ENCODE data around the gene RSPH10B2. TPM values are rescaled to one million over a fixed set of nuclear protein-coding genes. Genes with fewer than 3 reads are reported as not detected.
"Not testable (repeated sequence)": the region's sequence is repeated elsewhere in the genome, so short reads cannot be mapped to it uniquely, and the experiment has no call there.

The RSPH10B2 gene
- total RNA-seq, 2 donors from 2014 or later, result 0.95 TPM

DNA sequence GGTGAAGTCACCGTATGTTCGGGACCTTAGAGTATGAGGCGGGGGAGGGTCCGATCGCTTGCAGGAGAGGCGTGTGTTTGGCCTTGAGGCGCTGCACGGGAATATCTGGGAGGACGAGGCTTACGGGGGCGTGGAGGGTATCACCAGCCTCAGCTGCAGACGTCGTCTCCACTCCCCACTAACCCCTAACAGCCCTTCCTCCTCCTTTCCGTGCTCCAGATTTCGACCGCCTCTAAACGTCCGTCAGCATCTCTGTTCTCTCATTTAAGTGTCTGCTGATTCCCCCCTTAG lies 23.6 kb upstream of the RSPH10B2 start:
- Mint-ChIP-seq H3K9me3 (no peaks in the 10 kb centered on the region), H3K27ac (peak overlapping the region; percentile 96), H3K4me1 (peaks cover 4% of the 10 kb centered on the region), H3K4me3 (peak overlapping the region; percentile 92), H3K27me3 (no peaks in the 10 kb centered on the region), H3K36me3 (ENCODE audit: low read depth) (peaks cover 60% of the 10 kb centered on the region)
- ATAC-seq (replicated peaks), result no peak

DNA sequence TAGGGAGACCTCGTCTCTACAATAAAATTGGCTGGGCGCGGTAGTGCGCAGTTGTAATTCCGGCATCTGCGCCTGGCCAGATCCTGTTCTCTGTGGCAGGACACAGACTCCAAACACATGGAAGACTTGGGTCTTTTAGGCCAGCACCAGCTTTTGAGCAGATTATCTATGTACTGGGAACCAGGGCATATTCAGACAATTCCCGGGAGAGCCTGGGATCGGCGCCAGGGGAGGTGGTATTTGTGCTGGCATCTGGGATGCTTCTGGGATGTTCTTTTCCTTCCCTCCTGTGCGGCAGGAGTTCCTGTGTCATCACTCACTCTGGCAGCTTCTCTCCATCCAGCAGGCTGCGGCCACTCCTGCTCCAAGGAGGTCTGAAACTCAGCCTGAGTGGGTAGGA lies 15.5 kb upstream of the RSPH10B2 start:
- H3K9me3 Mint-ChIP-seq; ATAC-seq (replicated peaks); H3K27me3 Mint-ChIP-seq; H3K4me3 Mint-ChIP-seq; H3K27ac Mint-ChIP-seq; H3K4me1 Mint-ChIP-seq: not testable (repeated sequence)
- H3K36me3 Mint-ChIP-seq (ENCODE audit: low read depth), result peaks cover 83% of the 10 kb centered on the region

DNA sequence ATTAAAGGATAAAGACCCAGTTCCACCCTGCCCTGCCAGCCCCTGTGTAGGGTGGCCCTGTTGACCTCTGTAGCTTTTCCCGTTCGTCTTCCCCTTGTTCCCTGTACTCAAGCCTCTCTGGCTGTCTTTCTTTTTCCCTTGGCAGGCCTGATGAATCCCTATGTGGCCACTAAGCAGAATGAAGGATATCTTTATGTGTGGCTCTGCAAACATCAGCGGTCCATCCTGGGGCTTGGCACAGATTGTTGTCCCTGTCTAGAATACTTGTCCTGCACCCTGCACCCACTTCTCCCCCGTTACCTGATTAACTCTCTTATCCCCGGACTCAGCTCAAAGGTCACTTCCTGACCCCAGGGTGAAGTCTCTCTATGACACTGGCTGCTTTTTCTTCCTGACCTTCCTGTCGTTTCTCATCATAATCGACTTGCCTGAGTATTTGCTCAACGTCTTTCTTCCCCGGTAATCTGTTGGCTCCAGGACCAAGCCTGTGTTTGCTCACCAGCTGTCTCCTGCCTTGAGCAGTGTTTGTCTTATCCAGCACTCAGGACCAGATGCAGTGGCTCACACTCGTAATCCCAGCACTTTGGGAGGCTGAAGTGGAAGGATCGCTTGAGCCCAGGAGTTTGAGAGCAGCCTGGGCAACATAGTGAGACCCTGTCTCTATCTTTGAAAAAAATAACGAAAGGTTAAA lies 9.3 kb upstream of the RSPH10B2 start:
- not testable (repeated sequence) for H3K4me3 Mint-ChIP-seq; ATAC-seq (replicated peaks); H3K27ac Mint-ChIP-seq; H3K27me3 Mint-ChIP-seq; H3K4me1 Mint-ChIP-seq; H3K9me3 Mint-ChIP-seq
- peaks cover 51% of the 10 kb centered on the region for H3K36me3 Mint-ChIP-seq (ENCODE audit: low read depth)

DNA sequence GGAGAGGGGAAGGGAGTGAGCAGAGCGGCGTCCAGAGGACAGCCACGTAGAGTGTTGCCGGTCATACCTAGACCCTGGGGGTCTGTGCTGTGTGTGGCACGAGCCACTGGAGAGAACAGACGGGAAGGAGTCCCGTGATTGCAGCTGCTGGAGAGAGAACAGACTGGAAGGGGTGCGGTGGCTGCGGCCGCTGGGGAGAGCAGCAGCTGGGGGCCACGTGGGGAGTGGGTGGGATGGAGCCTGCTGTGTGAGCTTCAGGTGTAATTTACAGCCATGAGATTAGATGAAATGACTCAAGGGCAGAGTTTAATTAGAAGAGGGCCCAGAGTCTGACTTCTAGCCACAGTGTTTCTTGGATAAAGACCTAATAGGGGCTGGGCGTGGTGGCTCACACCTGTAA lies 4.6 kb upstream of the RSPH10B2 start:
- H3K4me1 Mint-ChIP-seq; H3K9me3 Mint-ChIP-seq; H3K4me3 Mint-ChIP-seq; H3K27me3 Mint-ChIP-seq; H3K27ac Mint-ChIP-seq; ATAC-seq (replicated peaks): not testable (repeated sequence)
- H3K36me3 Mint-ChIP-seq (ENCODE audit: low read depth), result peaks cover 24% of the 10 kb centered on the region

DNA sequence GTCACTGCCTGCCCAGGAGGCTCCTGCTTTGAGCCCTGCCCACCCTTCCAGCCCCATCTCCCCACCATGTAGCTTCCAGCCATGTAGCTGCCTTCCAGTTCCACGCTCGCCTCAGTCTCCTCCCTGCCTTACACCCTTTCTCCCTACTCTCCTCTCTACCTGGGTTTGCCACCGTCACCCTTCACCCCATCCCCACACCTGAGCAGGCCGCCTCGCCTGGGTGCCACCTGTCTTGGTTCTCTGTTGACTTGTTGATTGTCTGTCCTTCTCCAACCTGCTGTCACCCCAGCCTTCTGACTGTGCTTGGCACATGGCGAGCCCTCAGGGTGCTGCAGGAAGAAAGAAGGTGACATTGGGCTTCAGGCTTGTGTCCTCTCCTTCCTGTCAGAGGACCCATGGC lies 3.7 kb upstream of the RSPH10B2 start:
- H3K9me3 Mint-ChIP-seq, H3K4me1 Mint-ChIP-seq, H3K4me3 Mint-ChIP-seq, H3K27ac Mint-ChIP-seq, H3K27me3 Mint-ChIP-seq: not testable (repeated sequence)
- ATAC-seq (replicated peaks), result peak; percentile 18
- peaks cover 18% of the 10 kb centered on the region for H3K36me3 Mint-ChIP-seq (ENCODE audit: low read depth)

DNA sequence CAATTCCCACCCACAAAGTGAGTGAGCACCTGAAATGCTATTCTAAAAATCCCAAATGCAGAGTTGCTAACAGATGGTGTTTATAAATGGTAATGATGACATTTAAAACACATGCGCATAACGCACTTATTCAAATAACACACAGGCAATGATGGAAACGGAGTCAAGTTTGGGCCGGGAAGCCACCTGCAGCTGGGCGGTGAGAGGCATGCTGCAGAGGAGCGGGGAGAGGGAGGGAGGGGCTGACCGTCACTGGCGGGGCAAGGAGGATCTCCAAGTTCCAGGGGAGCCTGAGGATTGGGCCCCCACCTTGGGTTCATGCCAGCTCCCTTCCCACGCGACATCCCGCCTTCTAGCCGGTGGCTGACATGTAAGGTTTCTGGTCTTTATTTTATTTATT lies 7.3 kb downstream of the RSPH10B2 start:
- H3K4me1 Mint-ChIP-seq, H3K27ac Mint-ChIP-seq: not testable (repeated sequence)

DNA sequence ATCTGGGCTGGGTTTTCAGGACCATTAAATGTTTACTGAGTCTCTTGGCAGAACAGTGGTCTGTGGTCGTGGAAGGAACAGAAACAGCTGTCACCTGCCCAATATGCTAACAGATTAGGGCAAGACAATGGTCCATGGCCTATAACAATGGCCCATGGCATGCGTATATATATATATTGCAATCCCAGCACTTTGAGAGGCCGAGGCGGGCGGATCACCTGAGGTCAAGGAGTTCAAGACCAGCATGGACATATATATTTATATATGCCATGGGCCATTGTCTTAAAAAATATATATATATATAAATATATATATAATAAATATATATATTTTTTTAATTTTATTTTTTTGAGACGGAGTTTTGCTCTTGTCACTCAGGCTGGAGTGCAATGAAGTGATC lies 27.7 kb downstream of the RSPH10B2 start:
- not testable (repeated sequence) for H3K4me3 Mint-ChIP-seq; H3K27me3 Mint-ChIP-seq; H3K36me3 Mint-ChIP-seq (ENCODE audit: low read depth); H3K27ac Mint-ChIP-seq; ATAC-seq (replicated peaks); H3K4me1 Mint-ChIP-seq; H3K9me3 Mint-ChIP-seq

More for the DNA sequence above, 7.3 kb downstream of the RSPH10B2 start:
- H3K4me3 Mint-ChIP-seq; H3K9me3 Mint-ChIP-seq; ATAC-seq (replicated peaks); H3K27me3 Mint-ChIP-seq; H3K36me3 Mint-ChIP-seq (ENCODE audit: low read depth): not testable (repeated sequence)

DNA sequence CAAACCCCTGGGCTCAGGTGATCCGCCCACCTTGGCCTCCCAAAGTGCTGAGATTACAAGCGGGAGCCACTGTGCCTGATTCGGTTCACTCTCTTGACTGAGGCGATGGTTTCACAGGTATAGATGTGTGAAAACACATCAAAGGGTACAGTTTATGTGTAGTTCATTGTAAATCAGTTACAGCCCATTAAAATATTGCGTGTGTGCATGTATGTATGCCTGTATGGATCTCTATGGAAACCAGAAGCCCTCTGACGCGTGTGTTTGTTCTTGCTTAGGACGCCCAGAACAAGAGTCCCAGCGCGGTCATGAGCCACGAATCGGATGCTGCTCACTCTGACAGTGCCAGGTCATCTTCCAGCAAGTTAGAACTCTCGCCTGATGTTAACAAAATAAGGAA lies 35.5 kb downstream of the RSPH10B2 start:
- not testable (repeated sequence) for H3K4me1 Mint-ChIP-seq; ATAC-seq (replicated peaks); H3K27ac Mint-ChIP-seq; H3K36me3 Mint-ChIP-seq (ENCODE audit: low read depth); H3K9me3 Mint-ChIP-seq; H3K4me3 Mint-ChIP-seq; H3K27me3 Mint-ChIP-seq

DNA sequence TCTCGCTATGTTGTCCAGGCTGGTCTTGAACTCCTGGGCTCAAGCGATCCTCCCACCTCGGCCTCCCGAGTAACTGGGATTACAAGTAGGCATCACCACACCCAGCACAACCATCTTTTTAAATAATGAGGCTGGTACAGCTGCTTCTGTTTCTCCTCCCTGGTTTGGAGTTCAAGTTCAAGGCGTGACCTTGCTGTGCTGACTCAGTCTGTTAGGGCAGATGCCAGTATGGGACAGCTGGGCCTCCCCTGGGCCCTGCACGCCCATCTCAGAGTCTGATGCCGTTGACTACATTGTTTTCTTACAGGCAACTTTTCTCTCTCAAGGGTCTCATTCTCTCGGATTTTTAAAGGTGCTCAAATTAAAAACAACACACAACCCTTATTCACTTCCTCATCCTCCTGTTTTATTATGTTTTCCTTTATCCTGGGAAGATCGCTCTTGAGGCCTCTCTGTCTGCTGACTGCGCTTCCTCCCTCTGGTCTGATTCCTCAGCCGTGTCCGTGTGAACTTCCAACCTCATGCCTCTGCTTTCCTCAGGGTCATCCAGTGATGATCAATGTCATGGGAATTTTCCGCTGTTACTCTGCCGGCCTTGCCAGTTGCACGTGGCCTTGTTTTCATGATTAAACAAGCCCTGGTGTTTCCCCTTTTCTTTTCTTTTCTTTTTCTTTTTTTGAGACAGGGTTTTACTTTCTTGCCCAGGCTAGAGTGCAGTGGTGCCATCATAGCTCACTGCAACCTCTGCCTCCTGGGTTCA lies 38.4 kb downstream of the RSPH10B2 start:
- not testable (repeated sequence) for H3K4me3 Mint-ChIP-seq; H3K4me1 Mint-ChIP-seq; H3K27me3 Mint-ChIP-seq; H3K36me3 Mint-ChIP-seq (ENCODE audit: low read depth); H3K27ac Mint-ChIP-seq; ATAC-seq (replicated peaks); H3K9me3 Mint-ChIP-seq

DNA sequence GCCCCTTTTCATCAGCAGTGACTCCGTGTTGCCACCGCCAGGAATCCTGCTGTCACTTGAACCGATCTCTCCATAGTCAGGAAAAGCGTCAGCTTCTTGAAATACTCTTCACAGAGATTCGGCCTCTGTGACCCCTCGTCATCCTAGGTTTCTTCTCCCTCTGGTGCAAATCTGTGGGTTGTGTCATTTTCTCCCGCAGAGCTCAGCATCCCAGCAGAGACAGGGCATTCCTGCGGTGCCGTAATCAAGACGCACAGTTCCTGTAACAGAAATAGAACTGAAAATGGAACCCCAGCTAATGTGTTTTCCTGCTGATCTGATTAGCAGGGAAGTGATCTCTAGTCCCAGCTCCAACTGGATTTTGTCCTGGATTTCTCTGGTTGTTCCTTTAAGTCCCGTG lies 40.4 kb downstream of the RSPH10B2 start:
- not testable (repeated sequence) for H3K9me3 Mint-ChIP-seq; H3K27ac Mint-ChIP-seq; ATAC-seq (replicated peaks); H3K4me3 Mint-ChIP-seq; H3K27me3 Mint-ChIP-seq; H3K36me3 Mint-ChIP-seq (ENCODE audit: low read depth); H3K4me1 Mint-ChIP-seq

DNA sequence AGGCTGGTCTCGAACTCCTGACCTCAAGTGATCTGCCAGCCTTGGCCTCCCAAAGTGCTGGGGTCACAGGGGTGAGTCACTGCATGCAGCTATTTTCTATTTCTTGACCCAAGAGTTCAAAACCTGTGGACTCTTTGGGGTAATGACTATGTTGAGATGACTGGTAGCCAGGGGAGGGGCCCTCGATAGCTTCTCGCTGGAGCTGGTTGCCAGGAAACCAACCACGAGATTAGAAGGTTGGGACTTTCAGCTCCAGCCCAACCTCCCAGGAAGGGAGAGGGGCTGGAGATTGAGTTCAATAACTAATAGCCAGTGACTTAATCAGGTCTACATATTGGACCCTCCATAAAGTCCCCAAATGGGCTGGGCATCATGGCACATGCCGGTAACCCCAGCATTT lies 43.3 kb downstream of the RSPH10B2 start:
- H3K4me1 Mint-ChIP-seq; ATAC-seq (replicated peaks); H3K9me3 Mint-ChIP-seq; H3K27ac Mint-ChIP-seq; H3K27me3 Mint-ChIP-seq; H3K4me3 Mint-ChIP-seq: not testable (repeated sequence)
- peaks cover 12% of the 10 kb centered on the region for H3K36me3 Mint-ChIP-seq (ENCODE audit: low read depth)

DNA sequence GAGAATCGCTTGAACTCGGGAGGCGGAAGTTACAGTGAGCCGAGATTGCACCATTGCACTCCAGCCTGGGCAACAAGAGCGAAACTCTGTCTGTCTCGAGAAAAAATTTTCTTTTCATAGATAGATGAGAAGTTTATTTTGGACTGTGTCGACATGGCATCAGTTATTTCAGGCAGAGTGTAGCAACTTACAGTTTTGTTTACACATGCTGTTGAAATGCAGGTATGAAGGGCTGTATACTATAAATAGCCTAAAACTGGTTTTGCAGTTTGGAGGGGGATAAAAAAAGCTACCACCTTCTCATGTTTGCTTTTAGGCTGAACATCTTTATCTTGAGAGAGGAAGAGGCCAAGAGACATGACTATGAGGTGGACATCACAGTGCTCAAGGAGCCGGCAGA lies 44.1 kb downstream of the RSPH10B2 start:
- not testable (repeated sequence) for H3K9me3 Mint-ChIP-seq; H3K4me3 Mint-ChIP-seq; H3K36me3 Mint-ChIP-seq (ENCODE audit: low read depth); H3K4me1 Mint-ChIP-seq; H3K27me3 Mint-ChIP-seq; H3K27ac Mint-ChIP-seq; ATAC-seq (replicated peaks)

DNA sequence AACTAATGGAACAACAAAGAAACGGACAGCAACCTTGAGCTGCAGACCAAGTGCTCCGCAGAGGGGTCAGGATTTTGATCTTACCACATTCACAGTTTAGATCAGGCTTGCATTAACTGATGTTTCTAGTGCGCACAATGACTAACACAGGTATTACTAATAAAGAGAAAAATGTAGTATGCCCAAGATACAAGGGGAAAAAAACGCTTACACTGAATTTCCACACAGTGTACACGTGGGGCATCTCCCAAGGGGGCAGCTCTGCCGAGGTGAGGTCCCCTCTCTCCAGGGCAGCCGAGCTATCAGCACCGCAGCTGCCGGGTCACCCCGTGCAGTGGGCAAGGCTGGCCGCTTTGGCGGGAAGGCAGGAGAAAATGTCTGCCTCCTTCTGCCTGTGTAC lies 46.0 kb downstream of the RSPH10B2 start:
- H3K27ac Mint-ChIP-seq; H3K36me3 Mint-ChIP-seq (ENCODE audit: low read depth); H3K4me1 Mint-ChIP-seq; H3K9me3 Mint-ChIP-seq; H3K4me3 Mint-ChIP-seq; H3K27me3 Mint-ChIP-seq: not testable (repeated sequence)
- peak; percentile 62 for ATAC-seq (replicated peaks)

DNA sequence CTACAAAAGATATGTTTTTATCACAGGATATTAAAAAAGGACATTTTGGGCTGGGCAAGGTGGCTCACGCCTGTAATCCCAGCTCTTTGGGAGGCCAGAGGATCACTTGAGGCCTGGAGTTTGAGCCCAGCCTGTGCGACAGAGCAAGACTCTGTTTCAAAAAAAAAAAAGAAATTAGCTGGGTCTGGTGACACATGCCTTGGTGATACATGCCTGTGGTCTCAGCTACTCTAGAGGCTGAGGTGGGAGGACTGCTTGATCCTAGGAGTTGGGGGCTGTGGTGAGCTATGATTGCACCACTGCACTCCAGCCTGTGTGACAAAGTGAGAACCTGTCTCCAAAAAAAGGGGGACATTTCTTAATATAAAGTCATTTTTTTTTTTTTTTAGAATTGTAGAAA lies 46.4 kb downstream of the RSPH10B2 start:
- H3K27me3 Mint-ChIP-seq; H3K36me3 Mint-ChIP-seq (ENCODE audit: low read depth); H3K9me3 Mint-ChIP-seq; H3K4me3 Mint-ChIP-seq; H3K4me1 Mint-ChIP-seq; H3K27ac Mint-ChIP-seq: not testable (repeated sequence)
- peak; percentile 58 for ATAC-seq (replicated peaks)

DNA sequence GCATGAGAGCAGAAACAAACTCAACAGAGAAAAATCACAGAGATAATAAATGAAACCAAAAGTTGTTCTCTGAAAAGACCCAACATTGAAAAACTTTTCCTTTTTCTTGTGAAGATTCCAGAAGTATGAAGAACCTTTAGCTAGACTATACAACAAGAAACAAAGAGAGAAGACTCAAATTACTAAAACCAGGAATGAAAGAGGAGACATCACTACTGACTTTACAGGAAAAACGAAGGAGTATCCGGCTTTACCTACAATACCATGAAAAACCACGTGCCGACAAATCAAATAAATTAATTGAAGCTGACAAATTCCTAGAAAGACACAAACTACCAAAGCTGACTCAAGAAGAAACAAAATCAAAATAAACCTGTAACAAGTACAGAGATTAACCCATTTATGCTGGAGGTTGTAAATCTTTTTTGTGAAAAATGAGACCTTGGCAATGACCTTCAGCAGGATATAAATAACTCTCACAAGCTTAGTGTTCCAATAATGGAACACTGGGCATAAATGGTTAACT lies 53.6 kb downstream of the RSPH10B2 start:
- H3K36me3 Mint-ChIP-seq (ENCODE audit: low read depth); H3K4me3 Mint-ChIP-seq; H3K27me3 Mint-ChIP-seq; H3K27ac Mint-ChIP-seq; H3K4me1 Mint-ChIP-seq; H3K9me3 Mint-ChIP-seq: not testable (repeated sequence)
- ATAC-seq (replicated peaks), result peak; percentile 78

All from activated T-helper 17 cell treated with anti-CD3 and anti-CD28 coated beads, Interleukin-2, amount 50 U/mL, for 72 hours (primary cell).